VCaP (cell line): Measurements from ENCODE around the gene SLC25A45.

Experiments used
- H3K27ac ChIP-seq: fragments of 450-650 bp; 2 replicates; pipeline ENCODE4 v1.5.1; 2017
- CTCF ChIP-seq: fragments of 450-650 bp; conservative IDR thresholded peaks from 2 replicates; pipeline ENCODE4 v1.5.1; 2017; ENCODE audit warnings: mild to moderate bottlenecking, moderate library complexity

Gene SLC25A45

GRCh38 chr11:65329478-65329877 is 53.0 kb downstream of the SLC25A45 start:
- H3K27ac ChIP-seq: peak overlapping the region; percentile 64
- TF ChIP-seq CTCF: no peak

- no peak for TF ChIP-seq CTCF
- H3K27ac ChIP-seq: no peak overlapping the region; the same call in 1 of the 2 replicates
Observed at GRCh38 chr11:65327021-65327420, 55.4 kb downstream of the SLC25A45 start.

- TF ChIP-seq CTCF: no peak
- no peak overlapping the region for H3K27ac ChIP-seq
Observed at GRCh38 chr11:65325435-65325834, 57.0 kb downstream of the SLC25A45 start.
